HCT116 (cell line): Measurements from ENCODE around the gene ZNF135. TPM values are rescaled to one million over a fixed set of nuclear protein-coding genes. Genes with fewer than 3 reads are reported as not detected.

Experiments used
- ATAC-seq: fragments of 200-7000 bp; cut with Tn5 transposase; 2 replicates; pipeline ENCODE4 v1.9.1; 2020; ENCODE audit warnings: mild to moderate bottlenecking, moderate library complexity
- BruUV-seq: library from RNA; stranded (reverse); fragments of 400-500 nt; replicated peaks from 2 replicates; lab custom pipeline; 2021; lab: Mats Ljungman, UMichigan
- CTCF ChIA-PET: fragments of 300-600 bp; sonication (Branson Sonifier 250); formaldehyde crosslinking; loops from one replicate; lab custom pipeline; 2021; ENCODE audit warnings: antibody characterized with exemption; lab: Charles Lee
- POLR2A ChIA-PET: fragments of 300-600, 350-600 bp; sonication (Branson Sonifier 250); formaldehyde crosslinking; loops from one replicate; lab custom pipeline; 2021; ENCODE audit warnings: antibody characterized with exemption; lab: Charles Lee
- RAD21 ChIA-PET, 2 experiments: fragments of 300-600 bp; sonication (Branson Sonifier 250); formaldehyde crosslinking; loops; one replicate each; lab custom pipeline; 2023; ENCODE audit warnings: low total read pairs in 2 of 2; ENCODE audit not compliant: uncharacterized antibody in 2 of 2, unreplicated experiment in 2 of 2, low non-redundant PET in 1 of 2; lab: Charles Lee
- DNase-seq: peaks from one replicate; pipeline ENCODE4 v3.0.0-alpha.2; 2010; ENCODE audit warnings: low read depth, low spot score
- H2AFZ ChIP-seq: fragments of 200-600 bp; shearing (Covaris generic), sonication (generic); 2 replicates; pipeline ENCODE4 v1.6.1; 2017; ENCODE audit warnings: low read depth, mixed run types, mixed read lengths, antibody characterized with exemption, low read length; ENCODE audit not compliant: poor library complexity, severe bottlenecking
- H3K27ac ChIP-seq: 2 replicates; pipeline ENCODE4 v1.5.1; 2012; ENCODE audit warnings: low read depth, low read length
- H3K27me3 ChIP-seq: fragments of 200-600 bp; sonication (generic); 2 replicates; pipeline ENCODE4 v1.6.1; 2016; ENCODE audit warnings: mixed run types, low read length, mixed read lengths; ENCODE audit not compliant: insufficient read depth
- H3K36me3 ChIP-seq, 2 experiments: fragments of 200-500 bp in 1 of 2; fragments of 200-600 bp in 1 of 2; sonication (Bioruptor generic) in 1 of 2; sonication (generic) in 1 of 2; 2 replicates each; pipeline versions ENCODE4 v1.5.1 to v1.6.1; 2014 to 2016; ENCODE audit warnings: low read length in 2 of 2, inconsistent platforms in 1 of 2, mixed read lengths in 1 of 2, mixed run types in 1 of 2; ENCODE audit not compliant: insufficient read depth in 2 of 2, control insufficient read depth in 1 of 2
- H3K4me1 ChIP-seq, 2 experiments: fragments of 200-600 bp in 1 of 2; sonication (generic) in 1 of 2; 2 replicates each; pipeline versions ENCODE4 v1.5.1 to v1.6.1; 2012 to 2017; ENCODE audit warnings: low read length in 2 of 2, inconsistent platforms in 1 of 2, mild to moderate bottlenecking in 1 of 2, mixed read lengths in 1 of 2, mixed run types in 1 of 2, moderate library complexity in 1 of 2; ENCODE audit not compliant: insufficient read depth in 2 of 2, control insufficient read depth in 1 of 2
- H3K4me2 ChIP-seq: fragments of 200-600 bp; sonication (generic); 2 replicates; pipeline ENCODE4 v1.6.1; 2017; ENCODE audit warnings: mixed run types, low read length, mixed read lengths
- H3K4me3 ChIP-seq, 2 experiments: fragments of 200-600 bp in 1 of 2; sonication (generic) in 1 of 2; replicated peaks in 1 of 2; 2 replicates each; pipeline ENCODE4 v1.5.1; 2011 to 2016; ENCODE audit warnings: low read length in 2 of 2, control low read depth in 1 of 2, low read depth in 1 of 2, mild to moderate bottlenecking in 1 of 2, mixed read lengths in 1 of 2, mixed run types in 1 of 2
- H3K79me2 ChIP-seq: fragments of 200-600 bp; sonication (generic); 2 replicates; pipeline ENCODE4 v1.6.1; 2017; ENCODE audit warnings: mild to moderate bottlenecking, mixed run types, low read length, moderate library complexity, mixed read lengths; ENCODE audit not compliant: insufficient read depth
- H3K9ac ChIP-seq: fragments of 200-600 bp; sonication (generic); 2 replicates; pipeline ENCODE4 v1.6.1; 2016; ENCODE audit warnings: low read length, mixed read lengths
- H3K9me2 ChIP-seq: fragments of 200-600 bp; sonication (generic), shearing (Covaris generic); 2 replicates; pipeline ENCODE4 v1.6.1; 2017; ENCODE audit warnings: mixed run types, mild to moderate bottlenecking, moderate library complexity; ENCODE audit not compliant: insufficient read depth
- H3K9me3 ChIP-seq, 2 experiments: fragments of 200-500 bp in 1 of 2; fragments of 200-600 bp in 1 of 2; sonication (Bioruptor generic) in 1 of 2; sonication (generic) in 1 of 2; 2 replicates each; pipeline ENCODE4 v1.6.1; 2014 to 2017; ENCODE audit warnings: low read length in 2 of 2, mixed read lengths in 2 of 2, inconsistent platforms in 1 of 2, low read depth in 1 of 2, mild to moderate bottlenecking in 1 of 2, mixed run types in 1 of 2, moderate library complexity in 1 of 2; ENCODE audit not compliant: control insufficient read depth in 1 of 2, insufficient read depth in 1 of 2
- H4K20me1 ChIP-seq: fragments of 200-600 bp; sonication (generic), shearing (Covaris generic); 2 replicates; pipeline ENCODE4 v1.6.1; 2017; ENCODE audit warnings: mixed run types, mild to moderate bottlenecking, moderate library complexity; ENCODE audit not compliant: insufficient read depth
- CBX3 ChIP-seq: IDR thresholded peaks from 2 replicates; pipeline ENCODE4 v1.6.1; 2012; ENCODE audit warnings: low read depth
- CEBPB ChIP-seq: IDR thresholded peaks from 2 replicates; pipeline ENCODE4 v1.6.1; 2012; ENCODE audit warnings: low read depth
- ELF1 ChIP-seq: IDR thresholded peaks from 2 replicates; pipeline ENCODE4 v1.6.1; 2012; ENCODE audit warnings: low read depth, borderline replicate concordance
- POLR2AphosphoS5 ChIP-seq: IDR thresholded peaks from 2 replicates; pipeline ENCODE4 v1.6.1; 2011; ENCODE audit warnings: mild to moderate bottlenecking, low read depth, low read length, moderate library complexity
- RAD21 ChIP-seq: IDR thresholded peaks from 2 replicates; pipeline ENCODE4 v1.6.1; 2012; ENCODE audit warnings: low read depth, mild to moderate bottlenecking
- SP1 ChIP-seq: IDR thresholded peaks from 2 replicates; pipeline ENCODE4 v1.6.1; 2012; ENCODE audit warnings: low read depth
- SRF ChIP-seq: IDR thresholded peaks from 2 replicates; pipeline ENCODE4 v1.6.1; 2012; ENCODE audit warnings: low read depth
- ZNF274 ChIP-seq: fragments of 200-500 bp; sonication (Bioruptor generic); IDR thresholded peaks from 2 replicates; pipeline ENCODE4 v1.6.1; 2014; ENCODE audit warnings: mild to moderate bottlenecking, low read depth, low read length, inconsistent platforms
- intact Hi-C: fragments of 100-400 bp; cut with micrococcal nuclease; formaldehyde crosslinking; loops from 2 replicates; pipeline ENCODE4 v1.10.0; 2022
- total RNA-seq: library from RNA; stranded (reverse); gene quantifications from one replicate; pipeline ENCODE4 v1.2.1, GENCODE V29; 2021; ENCODE audit not compliant: unreplicated experiment
- TF ChIP-seq, protein P1 (sequence below): IDR thresholded peaks from 2 replicates; pipeline ENCODE4 v1.6.1; 2012
- TF ChIP-seq, protein P2 (sequence below): IDR thresholded peaks from 2 replicates; pipeline ENCODE4 v1.6.1; 2012

Gene ZNF135
- total RNA-seq, 1 experiment from 2014 or later = not detected

DNA sequence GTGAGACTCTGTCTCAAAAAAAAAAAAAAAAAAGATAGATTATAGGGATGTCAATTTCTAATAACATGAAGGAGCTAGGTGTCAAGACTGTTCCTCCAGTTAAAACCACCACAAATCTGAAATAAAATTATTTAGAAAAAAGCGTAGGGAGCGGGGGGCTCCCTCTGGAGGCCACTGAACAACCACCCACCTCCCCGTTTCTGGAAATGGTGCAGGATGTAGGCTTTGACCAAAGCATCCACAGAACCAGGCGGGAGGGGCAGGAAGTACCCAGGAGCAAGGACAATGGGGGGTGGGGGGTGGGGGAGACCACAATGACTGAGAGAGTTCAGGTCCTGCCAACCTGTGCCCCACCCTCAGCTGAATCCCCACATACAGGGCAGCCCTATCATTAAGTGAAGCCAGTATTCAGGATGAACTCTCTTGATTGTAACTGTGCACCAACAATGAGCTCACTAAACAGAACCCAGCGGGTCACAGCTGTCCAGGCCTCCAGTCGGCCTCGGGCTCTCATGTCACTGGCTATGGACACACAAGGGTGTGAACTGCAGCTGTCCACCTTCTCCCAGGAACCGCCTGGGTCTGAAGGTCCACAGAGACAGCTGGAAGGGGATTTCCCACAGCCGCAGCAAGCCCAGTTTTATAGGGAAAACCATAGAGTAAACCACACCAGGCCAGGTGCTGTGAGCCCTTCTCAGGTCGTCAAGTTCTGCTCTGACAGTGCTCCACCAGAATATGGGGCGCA is 32.3 kb downstream of the ZNF135 start:
- H3K27ac ChIP-seq = no peak overlapping the region
- H3K27me3 ChIP-seq = no peaks in the 10 kb centered on the region
- DNase-seq (no peak), ATAC-seq (no peak)
- H3K4me3 ChIP-seq = no peak overlapping the region
- RAD21 ChIA-PET = no interaction called here
- H3K4me1 ChIP-seq = no peaks in the 10 kb centered on the region
- no peaks in the 10 kb centered on the region for H3K9me2 ChIP-seq
- intact Hi-C loops = no loop called here
- POLR2A ChIA-PET = no interaction called here
- H3K79me2 ChIP-seq = no peaks in the 10 kb centered on the region
- TF ChIP-seq POLR2AphosphoS5 = no peak
- no peaks in the 10 kb centered on the region for H3K36me3 ChIP-seq
- no peak overlapping the region for H2AFZ ChIP-seq
- no peak overlapping the region for H3K4me2 ChIP-seq
- CTCF ChIA-PET = no interaction called here
- no peaks in the 10 kb centered on the region for H4K20me1 ChIP-seq
- H3K9ac ChIP-seq = no peak overlapping the region
- no TSS peak for BruUV-seq
- peaks cover 9 to 20% of the 10 kb centered on the region in 2 experiments; a peak in 2 of 4 replicates for H3K9me3 ChIP-seq

DNA sequence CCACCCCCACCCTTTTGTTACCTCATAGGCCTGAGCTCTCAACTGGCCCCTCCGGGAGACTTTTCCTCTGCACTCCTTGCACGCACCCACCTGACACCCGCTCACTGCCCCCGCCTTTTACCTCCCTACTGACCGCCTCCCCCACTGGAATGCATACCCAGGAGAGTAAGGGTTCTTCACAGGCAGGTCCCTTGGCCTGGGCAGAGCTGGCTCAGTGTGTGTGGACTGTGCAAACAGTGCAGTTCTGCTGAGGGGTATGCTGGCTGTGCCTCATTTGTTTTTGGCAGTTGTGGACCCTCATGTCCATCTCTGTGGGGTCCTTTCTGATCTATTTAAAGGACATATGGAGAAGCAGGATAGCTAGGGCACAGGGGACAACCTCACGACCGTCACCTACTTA is 34.0 kb downstream of the ZNF135 start:
- no TSS peak for BruUV-seq
- Histone ChIP-seq H3K27ac (no peak overlapping the region), H3K4me3 (no peak overlapping the region), H3K9ac (no peak overlapping the region), H3K4me2 (no peak overlapping the region), H4K20me1 (no peaks in the 10 kb centered on the region), H3K4me1 (no peaks in the 10 kb centered on the region), H2AFZ (no peak overlapping the region), H3K27me3 (no peaks in the 10 kb centered on the region), H3K9me2 (no peaks in the 10 kb centered on the region), H3K9me3 (peaks cover 6 to 20% of the 10 kb centered on the region in 2 experiments; a peak in 2 of 4 replicates), H3K79me2 (no peaks in the 10 kb centered on the region), H3K36me3 (no peaks in the 10 kb centered on the region)
- RAD21 ChIA-PET = no interaction called here
- DNase-seq (no peak), ATAC-seq (no peak)
- intact Hi-C loops = no loop called here
- CTCF ChIA-PET = no interaction called here
- TF ChIP-seq SP1 (no peak), ELF1 (no peak), ZNF274 (no peak), CBX3 (no peak), SRF (no peak), POLR2AphosphoS5 (no peak), CEBPB (no peak), RAD21 (no peak)
- TF ChIP-seq, protein P1, sequence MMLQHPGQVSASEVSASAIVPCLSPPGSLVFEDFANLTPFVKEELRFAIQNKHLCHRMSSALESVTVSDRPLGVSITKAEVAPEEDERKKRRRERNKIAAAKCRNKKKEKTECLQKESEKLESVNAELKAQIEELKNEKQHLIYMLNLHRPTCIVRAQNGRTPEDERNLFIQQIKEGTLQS = no peak
- TF ChIP-seq, protein P2, sequence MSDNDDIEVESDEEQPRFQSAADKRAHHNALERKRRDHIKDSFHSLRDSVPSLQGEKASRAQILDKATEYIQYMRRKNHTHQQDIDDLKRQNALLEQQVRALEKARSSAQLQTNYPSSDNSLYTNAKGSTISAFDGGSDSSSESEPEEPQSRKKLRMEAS = no peak
- POLR2A ChIA-PET = no interaction called here
